Astrocyte (in vitro differentiated cells and primary cell): ENCODE measurements around the gene H2AZ1. TPM values are rescaled to one million over a fixed set of nuclear protein-coding genes. Genes with fewer than 3 reads are reported as not detected.

Source experiments
- DNase-seq: peaks from one replicate; pipeline ENCODE4 v3.0.0-alpha.2; 2010; ENCODE audit warnings: low read depth
- FAIRE-seq: peaks from 2 replicates; lab custom pipeline; 2011; peaks lifted over from hg19 to GRCh38; lab: Jason Lieb, UNC
- H2AFZ ChIP-seq: 2 replicates; pipeline ENCODE4 v1.6.0; 2012; ENCODE audit warnings: low read depth, low read length, inconsistent platforms
- H3K27ac ChIP-seq: 2 replicates; pipeline ENCODE4 v1.5.1; 2011; ENCODE audit warnings: low read depth, low read length, inconsistent platforms
- H3K27me3 ChIP-seq: 2 replicates; pipeline ENCODE4 v1.6.0; 2011; ENCODE audit warnings: low read length, inconsistent platforms; ENCODE audit not compliant: insufficient read depth
- H3K36me3 ChIP-seq: 2 replicates; pipeline ENCODE4 v1.5.1; 2011; ENCODE audit warnings: low read length, inconsistent platforms; ENCODE audit not compliant: insufficient read depth
- H3K4me1 ChIP-seq: 2 replicates; pipeline ENCODE4 v1.5.1; 2011; ENCODE audit warnings: low read length, inconsistent platforms; ENCODE audit not compliant: insufficient read depth
- H3K4me2 ChIP-seq: 2 replicates; pipeline ENCODE4 v1.6.0; 2012; ENCODE audit warnings: low read length, inconsistent platforms
- H3K4me3 ChIP-seq: 2 replicates; pipeline ENCODE4 v1.5.1; 2011; ENCODE audit warnings: low read depth, mild to moderate bottlenecking, low read length, inconsistent platforms; ENCODE audit not compliant: insufficient read depth
- H3K79me2 ChIP-seq: 2 replicates; pipeline ENCODE4 v1.6.0; 2012; ENCODE audit warnings: mild to moderate bottlenecking, low read length, inconsistent platforms; ENCODE audit not compliant: insufficient read depth
- H3K9ac ChIP-seq: 2 replicates; pipeline ENCODE4 v1.6.0; 2012; ENCODE audit warnings: mild to moderate bottlenecking, low read length, inconsistent platforms
- H3K9me3 ChIP-seq: 2 replicates; pipeline ENCODE4 v1.5.1; 2012; ENCODE audit warnings: low read depth, mild to moderate bottlenecking, low read length, inconsistent platforms; ENCODE audit not compliant: insufficient read depth
- H4K20me1 ChIP-seq: 2 replicates; pipeline ENCODE4 v1.6.0; 2012; ENCODE audit warnings: low read length, inconsistent platforms; ENCODE audit not compliant: insufficient read depth
- H3K27ac Mint-ChIP-seq: one replicate; pipeline ENCODE4 v1.8.0; 2021; ENCODE audit warnings: mild to moderate bottlenecking, mixed read lengths; ENCODE audit not compliant: unreplicated experiment
- H3K27me3 Mint-ChIP-seq: one replicate; pipeline ENCODE4 v1.8.0; 2021; ENCODE audit warnings: low read depth, mixed read lengths; ENCODE audit not compliant: unreplicated experiment
- H3K36me3 Mint-ChIP-seq: one replicate; pipeline ENCODE4 v1.8.0; 2021; ENCODE audit warnings: low read depth, mixed read lengths; ENCODE audit not compliant: unreplicated experiment
- H3K4me1 Mint-ChIP-seq: one replicate; pipeline ENCODE4 v1.8.0; 2021; ENCODE audit warnings: low read depth, mixed read lengths; ENCODE audit not compliant: unreplicated experiment
- H3K4me3 Mint-ChIP-seq: one replicate; pipeline ENCODE4 v1.8.0; 2021; ENCODE audit warnings: mild to moderate bottlenecking, moderate library complexity, mixed read lengths; ENCODE audit not compliant: unreplicated experiment
- H3K9me3 Mint-ChIP-seq: one replicate; pipeline ENCODE4 v1.8.0; 2021; ENCODE audit warnings: mild to moderate bottlenecking, mixed read lengths; ENCODE audit not compliant: unreplicated experiment
- CTCF ChIP-seq: IDR thresholded peaks from 2 replicates; pipeline ENCODE4 v1.5.1; 2011; ENCODE audit warnings: low read depth, mild to moderate bottlenecking, inconsistent platforms, low read length, moderate library complexity; ENCODE audit not compliant: insufficient read depth
- EZH2 ChIP-seq: IDR thresholded peaks from 2 replicates; pipeline ENCODE4 v1.6.1; 2012; ENCODE audit warnings: mild to moderate bottlenecking, low read length, inconsistent platforms; ENCODE audit not compliant: insufficient read depth
- total RNA-seq: library from RNA; stranded (reverse); gene quantifications from 2 replicates; pipeline ENCODE4 v1.2.1, GENCODE V29; 2021

H2AZ1 gene
- total RNA-seq, 1 donor from 2014 or later = 273 TPM

GRCh38 chr4:99945718-99946355 is 4.2 kb downstream of the H2AZ1 start:
- peaks cover 25% of the 10 kb centered on the region for H3K4me1 ChIP-seq
- peak; percentile 25 for DNase-seq
- H3K4me2 ChIP-seq = peak overlapping the region; percentile 91
- Mint-ChIP-seq H3K36me3 (no peaks in the 10 kb centered on the region), H3K27me3 (no peaks in the 10 kb centered on the region), H3K4me1 (peaks cover 26% of the 10 kb centered on the region), H3K27ac (peak overlapping the region; percentile 96), H3K4me3 (peak overlapping the region; percentile 100), H3K9me3 (no peaks in the 10 kb centered on the region)
- peak; percentile 43 for FAIRE-seq
- H3K27ac ChIP-seq = peak overlapping the region; percentile 77
- H3K36me3 ChIP-seq = peaks cover 8% of the 10 kb centered on the region
- H3K9ac ChIP-seq = peak overlapping the region; percentile 96
- no peaks in the 10 kb centered on the region for H3K9me3 ChIP-seq
- peaks cover 44% of the 10 kb centered on the region for H4K20me1 ChIP-seq
- H2AFZ ChIP-seq = peak overlapping the region; percentile 56
- H3K79me2 ChIP-seq = peaks cover 89% of the 10 kb centered on the region
- peak overlapping the region; percentile 86 for H3K4me3 ChIP-seq
- H3K27me3 ChIP-seq = no peaks in the 10 kb centered on the region
- no peak for TF ChIP-seq EZH2
- no peak for TF ChIP-seq CTCF

- Histone ChIP-seq H4K20me1 (peaks cover 47% of the 10 kb centered on the region), H3K4me1 (peaks cover 23% of the 10 kb centered on the region), H3K79me2 (peaks cover 97% of the 10 kb centered on the region), H2AFZ (no peak overlapping the region), H3K9ac (no peak overlapping the region), H3K36me3 (peaks cover 8% of the 10 kb centered on the region), H3K4me3 (no peak overlapping the region), H3K4me2 (peak overlapping the region; percentile 91), H3K9me3 (no peaks in the 10 kb centered on the region), H3K27me3 (no peaks in the 10 kb centered on the region), H3K27ac (no peak overlapping the region)
- FAIRE-seq (no peak), DNase-seq (no peak)
- no peaks in the 10 kb centered on the region for H3K27me3 Mint-ChIP-seq
- no peaks in the 10 kb centered on the region for H3K9me3 Mint-ChIP-seq
- TF ChIP-seq CTCF (no peak), EZH2 (no peak)
- H3K36me3 Mint-ChIP-seq = no peaks in the 10 kb centered on the region
- peak overlapping the region; percentile 100 for H3K4me3 Mint-ChIP-seq
- peaks cover 26% of the 10 kb centered on the region for H3K4me1 Mint-ChIP-seq
- peak overlapping the region; percentile 18 for H3K27ac Mint-ChIP-seq
Observed at GRCh38 chr4:99943904-99944437, 6.1 kb downstream of the H2AZ1 start.

GRCh38 chr4:99938243-99938753 is 11.8 kb downstream of the H2AZ1 start:
- no peaks in the 10 kb centered on the region for H3K36me3 ChIP-seq
- no peak overlapping the region for H3K4me3 Mint-ChIP-seq
- TF ChIP-seq CTCF (no peak), EZH2 (no peak)

More at GRCh38 chr4:99938243-99938753, 11.8 kb downstream of the H2AZ1 start:
- no peak overlapping the region for H3K4me2 ChIP-seq
- Mint-ChIP-seq H3K27ac (no peak overlapping the region), H3K27me3 (no peaks in the 10 kb centered on the region), H3K36me3 (peaks cover 14% of the 10 kb centered on the region), H3K9me3 (peaks cover 10% of the 10 kb centered on the region), H3K4me1 (peaks cover 5% of the 10 kb centered on the region)
- H4K20me1 ChIP-seq = peaks cover 37% of the 10 kb centered on the region
- H3K27me3 ChIP-seq = no peaks in the 10 kb centered on the region
- H3K9ac ChIP-seq = no peak overlapping the region
- DNase-seq (no peak), FAIRE-seq (no peak)
- H3K79me2 ChIP-seq = peaks cover 97% of the 10 kb centered on the region
- no peak overlapping the region for H3K4me3 ChIP-seq
- H3K27ac ChIP-seq = no peak overlapping the region
- no peak overlapping the region for H2AFZ ChIP-seq
- peaks cover 5% of the 10 kb centered on the region for H3K9me3 ChIP-seq
- no peaks in the 10 kb centered on the region for H3K4me1 ChIP-seq
